ENCODE results near the gene ESRP2.
A peak's percentile ranks its signal among the peaks of the same experiment; 100 is the strongest.

Gene ESRP2

DNA sequence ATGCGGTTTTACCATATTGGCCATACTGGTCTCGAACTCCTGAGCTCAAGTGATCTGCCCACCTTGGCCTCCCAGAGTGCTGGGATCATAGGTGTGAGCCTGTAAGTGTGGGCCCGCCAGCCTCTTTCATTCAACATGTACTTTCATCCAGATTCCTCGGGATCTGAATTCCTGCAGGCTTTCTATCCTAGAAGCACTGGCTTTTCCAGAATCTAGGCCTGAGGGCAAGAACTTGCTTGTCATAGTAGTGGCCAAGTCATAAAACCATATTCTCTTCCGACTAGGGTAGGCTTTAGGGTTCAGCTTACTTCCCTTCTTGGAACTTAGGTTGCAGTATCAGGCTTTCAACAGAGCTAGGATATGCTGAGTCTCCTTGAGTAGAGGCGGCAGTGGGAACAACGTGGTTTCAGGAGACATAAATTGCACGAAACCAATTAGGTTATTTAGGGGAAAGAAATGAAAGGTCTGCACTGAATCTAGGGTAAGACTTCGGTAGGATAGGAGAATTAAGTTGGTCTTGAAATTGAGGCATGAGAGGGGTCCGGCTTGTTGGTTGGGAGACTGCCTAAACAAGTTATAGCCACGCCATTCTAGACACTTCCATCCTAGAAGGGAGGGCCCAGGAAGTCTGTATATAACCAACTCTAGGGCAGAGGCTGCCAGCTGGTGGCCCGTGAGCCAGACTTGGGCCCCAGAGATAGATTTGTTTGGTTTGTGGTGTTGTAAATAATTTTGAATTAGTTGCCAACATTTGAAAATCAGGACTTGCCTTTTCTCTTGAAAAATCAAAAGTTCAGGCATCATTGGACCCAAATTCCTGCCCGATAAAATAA, 44.0 kb upstream of the ESRP2 start:
- TF ChIP-seq, protein P1, sequence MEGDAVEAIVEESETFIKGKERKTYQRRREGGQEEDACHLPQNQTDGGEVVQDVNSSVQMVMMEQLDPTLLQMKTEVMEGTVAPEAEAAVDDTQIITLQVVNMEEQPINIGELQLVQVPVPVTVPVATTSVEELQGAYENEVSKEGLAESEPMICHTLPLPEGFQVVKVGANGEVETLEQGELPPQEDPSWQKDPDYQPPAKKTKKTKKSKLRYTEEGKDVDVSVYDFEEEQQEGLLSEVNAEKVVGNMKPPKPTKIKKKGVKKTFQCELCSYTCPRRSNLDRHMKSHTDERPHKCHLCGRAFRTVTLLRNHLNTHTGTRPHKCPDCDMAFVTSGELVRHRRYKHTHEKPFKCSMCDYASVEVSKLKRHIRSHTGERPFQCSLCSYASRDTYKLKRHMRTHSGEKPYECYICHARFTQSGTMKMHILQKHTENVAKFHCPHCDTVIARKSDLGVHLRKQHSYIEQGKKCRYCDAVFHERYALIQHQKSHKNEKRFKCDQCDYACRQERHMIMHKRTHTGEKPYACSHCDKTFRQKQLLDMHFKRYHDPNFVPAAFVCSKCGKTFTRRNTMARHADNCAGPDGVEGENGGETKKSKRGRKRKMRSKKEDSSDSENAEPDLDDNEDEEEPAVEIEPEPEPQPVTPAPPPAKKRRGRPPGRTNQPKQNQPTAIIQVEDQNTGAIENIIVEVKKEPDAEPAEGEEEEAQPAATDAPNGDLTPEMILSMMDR (conservative IDR thresholded peaks at IDR 0.05) = no peak
- H3K27ac ChIP-seq = no peak overlapping the region

DNA sequence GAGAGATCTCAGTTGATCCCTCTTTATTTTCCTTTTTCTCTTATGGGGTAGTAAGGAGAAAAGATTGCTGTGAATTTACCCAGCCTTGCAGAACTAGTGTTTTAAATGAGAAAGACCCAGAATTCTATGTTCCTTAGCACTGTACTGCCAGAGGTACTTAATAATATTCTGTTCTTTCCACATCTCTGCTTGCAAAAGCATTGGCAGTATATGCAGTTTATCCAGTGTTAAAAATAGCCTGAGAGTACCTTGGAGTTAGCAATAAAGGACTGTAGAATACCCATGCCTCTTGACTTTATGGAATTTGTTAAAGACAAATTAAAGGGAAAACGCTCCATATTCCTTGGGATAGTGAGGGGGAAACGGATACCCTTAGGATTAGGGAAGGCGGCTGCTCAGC, 40.3 kb upstream of the ESRP2 start:
- TF ChIP-seq, protein P1 (conservative IDR thresholded peaks at IDR 0.05) = no peak
- H3K27ac ChIP-seq = peak overlapping the region; percentile 71

DNA sequence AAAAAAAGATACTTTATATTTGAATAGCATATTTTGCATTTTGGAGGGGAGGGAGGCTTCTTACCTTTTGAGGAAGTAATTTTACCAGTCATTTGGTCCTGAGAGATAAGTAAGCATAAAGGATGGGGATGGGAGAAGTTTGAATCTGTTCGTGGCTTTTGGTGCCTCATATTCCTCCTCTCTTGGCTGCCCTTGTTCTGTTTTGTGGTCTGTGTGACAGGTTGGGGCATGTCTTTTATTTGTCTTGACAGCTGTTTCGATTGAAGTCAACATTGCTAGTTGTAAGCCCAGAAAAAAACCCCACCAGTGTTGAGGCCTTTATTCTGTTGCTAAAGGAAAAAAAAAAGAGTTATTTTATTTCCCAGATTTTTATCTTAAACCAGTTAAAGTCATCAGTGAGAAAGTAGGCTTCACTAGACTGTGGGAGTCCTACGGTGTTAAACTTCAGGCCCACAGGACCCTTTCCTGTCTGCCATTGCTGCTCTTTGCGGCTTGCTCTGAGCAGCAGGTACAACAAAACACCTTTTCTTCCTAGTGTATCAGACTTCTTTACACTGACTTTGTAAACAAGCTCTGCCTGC, 39.8 kb upstream of the ESRP2 start:
- peak overlapping the region; percentile 71 for H3K27ac ChIP-seq
- TF ChIP-seq, protein P1 (conservative IDR thresholded peaks at IDR 0.05) = no peak

DNA sequence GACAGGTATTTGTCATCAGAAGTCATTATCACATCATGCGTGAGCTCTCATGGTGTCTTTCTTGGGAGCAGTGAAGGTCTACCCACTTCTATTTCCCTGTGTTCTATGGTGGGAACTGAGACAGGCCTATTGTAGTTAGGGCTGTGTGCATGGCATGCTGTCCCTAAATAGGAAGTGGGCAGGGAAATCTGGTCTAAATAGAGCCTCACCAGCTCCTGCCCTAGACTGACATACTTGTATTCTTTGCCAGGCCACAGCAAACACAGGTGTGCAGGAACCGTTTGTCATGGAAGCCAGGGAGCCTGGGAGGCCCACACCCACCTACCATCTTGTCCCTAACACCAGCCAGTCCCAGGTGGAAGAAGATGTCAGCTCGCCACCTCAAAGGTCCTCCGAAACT, 38.5 kb upstream of the ESRP2 start:
- TF ChIP-seq, protein P1 (conservative IDR thresholded peaks at IDR 0.05) = no peak
- peak overlapping the region; percentile 71; the same call in 1 of the 2 replicates for H3K27ac ChIP-seq

DNA sequence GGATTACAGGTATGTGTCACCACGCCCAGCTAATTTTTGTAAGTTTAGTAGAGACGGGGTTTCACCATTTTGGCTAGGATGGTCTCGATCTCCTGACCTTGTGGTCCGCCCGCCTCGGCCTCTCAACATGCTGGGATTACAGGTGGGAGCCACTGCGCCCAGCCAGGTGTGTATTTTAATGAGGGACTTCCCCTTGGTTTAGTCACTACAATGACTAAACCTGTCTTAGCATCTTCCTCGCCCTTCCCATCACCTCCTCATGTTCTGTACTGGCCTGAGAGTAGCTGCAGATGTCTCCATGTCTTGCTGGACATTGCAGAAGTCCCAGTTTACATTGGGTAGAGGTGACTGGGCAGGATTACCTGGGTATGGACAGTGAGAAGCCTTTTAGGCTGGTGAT, 38.0 kb upstream of the ESRP2 start:
- peak overlapping the region; percentile 71; the same call in 1 of the 2 replicates for H3K27ac ChIP-seq
- TF ChIP-seq, protein P1 (conservative IDR thresholded peaks at IDR 0.05) = no peak

DNA sequence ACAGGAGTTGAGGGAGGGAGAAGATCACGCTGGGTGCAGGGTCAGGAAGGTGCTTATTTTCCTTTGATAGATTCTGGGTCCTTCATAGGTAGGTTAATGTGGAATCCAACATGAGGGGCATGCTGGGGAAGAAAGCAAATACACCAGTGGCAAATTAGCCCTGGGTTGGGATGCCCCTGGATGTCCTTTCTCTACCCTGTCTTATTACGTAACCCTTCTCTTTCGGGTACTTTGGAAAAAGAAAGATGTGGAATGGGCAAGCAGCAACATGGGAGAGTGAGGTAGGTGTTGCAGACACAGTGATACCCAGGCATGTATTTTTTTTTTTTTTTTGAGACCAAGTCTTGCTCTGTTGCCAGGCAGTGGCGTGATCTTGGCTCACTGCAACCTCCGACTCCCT, 37.5 kb upstream of the ESRP2 start:
- peak overlapping the region; percentile 62 for H3K27ac ChIP-seq
- TF ChIP-seq, protein P1 (conservative IDR thresholded peaks at IDR 0.05) = no peak

DNA sequence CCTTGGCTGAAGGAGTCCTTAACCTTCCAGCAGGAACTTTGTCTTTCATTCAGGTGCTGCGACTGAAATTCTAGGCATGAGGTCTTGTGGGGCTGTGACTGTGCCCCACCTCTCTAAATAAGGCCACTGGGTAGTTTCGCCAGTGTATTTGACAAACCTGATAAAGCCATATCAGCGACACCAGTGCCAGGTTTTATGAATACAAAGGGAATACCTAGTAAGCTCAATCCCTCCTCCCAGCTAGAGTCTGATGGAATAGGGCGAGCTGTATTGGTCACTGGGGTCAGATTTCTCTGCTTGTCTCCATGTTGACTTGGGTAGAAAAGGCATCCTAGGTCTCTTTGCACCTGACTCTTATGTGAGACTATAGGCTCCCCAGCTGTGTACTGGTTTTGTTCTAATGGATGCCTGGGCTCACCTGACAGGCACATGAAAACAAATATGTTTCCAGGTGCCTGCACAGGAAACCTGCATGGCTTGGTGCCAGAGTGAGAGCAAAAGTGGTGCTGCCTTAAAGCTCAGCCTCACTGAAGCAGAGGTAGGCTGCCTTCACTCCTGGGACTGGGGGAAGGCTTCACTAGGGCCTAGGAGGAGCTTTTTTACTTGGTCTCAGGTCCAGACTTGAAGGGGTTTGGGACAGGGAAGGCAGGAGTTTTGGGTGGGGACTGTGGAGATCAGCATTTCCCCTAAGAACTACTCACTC, 36.7 kb upstream of the ESRP2 start:
- H3K27ac ChIP-seq = peak overlapping the region; percentile 62
- TF ChIP-seq, protein P1 (conservative IDR thresholded peaks at IDR 0.05) = no peak

All from VCaP (cell line).